Measurements from ENCODE around the gene DENND1A.
"Not testable (repeated sequence)": the region's sequence is repeated elsewhere in the genome, so short reads cannot be mapped to it uniquely, and the experiment has no call there.

The DENND1A gene

GRCh38 chr9:123815856-123816255 is 114.1 kb downstream of the DENND1A start:
- DNase-seq, result not testable (repeated sequence)

DNA sequence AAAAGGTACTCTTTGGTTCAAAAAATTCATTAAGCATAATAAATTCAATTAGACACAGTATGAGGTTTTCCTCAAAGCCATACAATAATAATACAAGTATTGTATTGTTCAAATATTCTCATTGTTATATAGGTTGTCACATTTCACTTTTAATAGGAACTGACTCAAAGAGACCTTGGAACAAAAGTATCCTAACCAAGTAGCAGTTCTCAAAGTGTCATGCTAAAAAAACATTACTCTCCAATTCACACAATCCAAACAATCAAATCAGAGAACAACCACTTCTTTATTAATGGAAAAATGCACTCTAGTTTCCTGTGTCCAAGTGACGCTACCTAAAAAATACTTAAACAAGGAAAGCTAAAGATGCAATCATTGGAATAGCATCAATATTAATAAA is 115.4 kb downstream of the DENND1A start:
- DNase-seq, result peak in 1 of 3 experiments; percentile 57

DNA sequence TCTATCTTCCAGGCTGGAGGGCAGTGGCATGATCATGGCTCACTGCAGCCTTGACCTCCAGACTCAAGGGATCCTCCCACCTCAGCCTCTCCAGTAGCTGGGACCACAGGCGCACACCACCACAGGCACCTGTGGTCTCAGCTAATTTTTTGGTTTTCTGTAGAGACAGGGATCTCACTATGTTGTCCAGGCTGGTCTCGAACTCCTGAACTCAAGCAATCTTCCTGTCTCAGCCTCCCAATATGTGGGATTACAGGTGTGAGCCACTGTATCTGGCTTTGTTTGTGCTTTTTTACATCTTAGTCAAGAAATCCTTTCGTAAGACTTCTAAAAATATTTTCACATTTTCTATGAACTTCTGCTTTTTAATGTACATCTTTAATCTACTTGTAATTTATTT is 116.9 kb downstream of the DENND1A start:
- DNase-seq, result no peak

- no peak for DNase-seq
Observed at GRCh38 chr9:123807251-123807650, 122.7 kb downstream of the DENND1A start.

GRCh38 chr9:123806829-123807228 is 123.1 kb downstream of the DENND1A start:
- no peak for DNase-seq

DNA sequence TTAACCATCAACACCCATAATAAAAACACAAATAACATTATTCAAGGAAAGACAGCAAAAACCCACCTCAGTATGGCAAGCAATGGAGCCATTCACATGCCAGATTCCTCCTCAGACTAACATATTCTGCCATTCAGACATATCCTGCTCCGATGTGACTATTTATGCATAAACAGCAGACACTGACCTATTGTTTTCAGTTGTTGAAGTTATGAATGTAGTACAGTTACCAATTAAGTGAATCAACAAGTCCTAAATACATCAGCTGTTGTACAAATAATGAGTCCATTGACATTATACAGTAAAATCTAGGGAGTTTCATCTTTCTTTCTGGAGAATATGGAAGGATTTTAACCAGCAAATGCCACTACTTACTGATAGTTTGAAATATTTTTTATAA is 131.7 kb downstream of the DENND1A start:
- DNase-seq, result peak in 1 of 3 experiments; percentile 30

DNA sequence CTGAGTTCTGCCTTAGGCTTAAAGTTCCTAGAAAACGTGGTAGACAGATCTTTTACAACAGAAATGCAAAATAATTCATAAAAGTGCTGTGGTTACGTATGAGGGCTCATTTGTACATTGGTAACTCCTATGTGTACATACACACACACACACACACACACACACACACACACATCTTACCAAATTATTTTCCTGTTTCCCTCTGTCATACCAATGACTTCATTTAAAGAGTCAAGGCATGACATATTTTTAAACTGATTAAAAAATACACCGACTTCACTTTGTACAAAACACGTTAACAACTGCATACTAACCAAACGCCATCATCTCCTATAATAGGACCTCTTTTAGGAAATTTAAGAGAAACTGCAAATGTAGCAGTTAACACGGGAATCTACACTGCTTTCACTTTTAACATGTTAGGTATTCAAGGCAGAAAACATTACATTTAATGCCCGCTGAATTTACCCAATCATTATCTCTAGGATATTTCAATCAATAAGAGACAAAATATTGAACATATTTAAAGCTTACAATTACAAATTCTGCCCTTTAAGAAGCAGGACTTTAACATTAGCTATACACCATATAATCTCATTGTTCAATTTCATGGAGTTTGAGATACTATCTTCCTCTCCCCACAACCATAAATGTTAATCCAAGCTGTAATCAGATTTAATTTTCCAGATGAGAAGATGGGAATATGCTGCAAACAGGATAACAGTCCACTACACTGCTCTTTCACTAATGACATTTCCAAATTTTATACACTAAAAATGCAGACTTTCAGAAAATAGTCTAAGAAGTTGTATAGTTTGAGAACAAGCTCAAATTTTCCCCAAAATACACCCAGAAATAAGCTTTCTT is 133.1 kb downstream of the DENND1A start:
- no peak for DNase-seq

DNA sequence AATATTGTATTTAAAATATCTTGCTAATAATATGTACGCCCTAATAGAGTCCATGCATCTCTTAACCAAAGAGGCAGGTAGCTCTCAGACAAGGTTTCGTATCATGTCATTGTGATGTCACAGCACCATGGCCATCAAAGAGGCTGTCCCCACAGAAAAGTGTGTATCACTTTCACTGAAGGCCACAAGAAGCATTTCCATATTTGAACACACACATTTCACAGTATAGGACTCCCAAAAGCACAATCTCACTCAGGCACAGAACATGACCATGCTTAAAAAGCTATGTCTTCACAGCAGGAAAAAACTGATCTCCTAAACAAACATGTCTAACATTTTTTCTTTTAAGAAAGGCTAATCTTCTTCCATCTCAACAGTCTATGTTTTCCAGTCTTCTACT is 133.8 kb downstream of the DENND1A start:
- no peak for DNase-seq

DNA sequence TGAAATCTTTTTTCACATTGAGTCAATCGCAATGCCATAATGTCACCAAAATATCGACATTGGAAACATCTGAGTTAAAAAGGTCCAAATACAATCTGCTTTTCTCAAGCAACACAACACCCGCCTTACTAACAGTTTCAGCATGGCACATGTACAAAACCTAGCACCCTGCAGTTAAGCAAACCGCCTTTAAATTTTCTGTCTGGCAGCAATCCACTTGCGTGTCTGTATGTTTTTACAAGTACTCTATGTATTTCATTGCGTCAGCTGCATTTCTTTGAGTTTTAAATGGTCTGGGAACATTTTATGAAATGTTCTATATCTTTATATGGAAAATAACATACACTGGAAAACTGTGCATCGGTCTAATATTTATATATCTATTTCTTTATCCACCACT is 134.6 kb downstream of the DENND1A start:
- DNase-seq, result no peak

DNA sequence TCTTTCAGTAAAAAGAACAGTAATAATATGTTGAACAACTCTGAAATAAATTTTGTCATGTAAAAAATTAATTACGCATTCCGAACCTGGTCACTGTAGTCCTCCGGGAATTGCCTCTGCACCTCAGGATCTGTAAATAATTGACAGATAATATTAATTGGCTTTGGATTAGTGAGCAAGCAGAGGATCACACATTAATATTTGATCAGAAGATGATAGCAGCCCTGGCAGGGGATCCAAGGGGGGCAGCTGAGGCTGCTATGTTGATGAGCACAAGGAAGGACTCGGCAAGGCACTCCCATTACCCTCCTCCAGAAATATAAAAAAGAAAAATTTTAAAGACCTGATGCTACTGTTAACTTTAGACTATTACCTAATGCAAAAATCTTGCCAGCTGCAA is 137.4 kb downstream of the DENND1A start:
- no peak for DNase-seq

- DNase-seq, result no peak
Observed at GRCh38 chr9:123789554-123790292, 140.2 kb downstream of the DENND1A start.

- DNase-seq, result no peak
Observed at GRCh38 chr9:123787416-123787815, 142.5 kb downstream of the DENND1A start.

GRCh38 chr9:123784518-123784917 is 145.4 kb downstream of the DENND1A start:
- no peak for DNase-seq

DNA sequence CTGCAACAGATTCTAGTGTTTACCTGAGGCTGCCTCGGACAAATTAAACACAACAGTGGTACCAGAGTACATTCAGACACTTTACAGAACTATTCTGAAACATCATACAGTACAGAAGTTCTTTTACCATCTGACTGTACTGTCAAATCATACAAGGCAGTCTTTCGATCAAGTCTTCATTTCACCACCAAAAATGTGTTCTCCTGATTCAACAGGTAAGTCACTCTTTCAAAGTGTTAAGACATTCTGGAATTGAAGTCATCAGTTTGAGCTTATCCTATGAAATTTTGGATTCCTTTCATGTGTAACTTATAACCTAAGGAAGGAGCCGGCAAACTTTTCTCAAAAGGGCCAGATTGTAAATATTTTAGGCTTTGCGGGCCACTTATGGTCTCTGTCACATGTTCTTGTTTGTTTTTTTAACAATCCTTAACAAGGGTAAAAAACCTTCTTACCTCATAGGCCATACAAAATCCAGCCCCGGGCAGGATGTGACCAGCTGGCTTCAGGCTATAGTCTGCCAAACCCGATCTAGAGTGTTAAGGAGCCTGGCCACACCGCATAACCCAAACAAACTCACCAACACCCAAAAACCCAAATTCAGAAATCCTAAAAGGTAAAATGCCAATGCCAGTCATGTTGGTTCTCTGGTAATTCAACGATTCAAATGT is 151.6 kb downstream of the DENND1A start:
- no peak for DNase-seq

DNA sequence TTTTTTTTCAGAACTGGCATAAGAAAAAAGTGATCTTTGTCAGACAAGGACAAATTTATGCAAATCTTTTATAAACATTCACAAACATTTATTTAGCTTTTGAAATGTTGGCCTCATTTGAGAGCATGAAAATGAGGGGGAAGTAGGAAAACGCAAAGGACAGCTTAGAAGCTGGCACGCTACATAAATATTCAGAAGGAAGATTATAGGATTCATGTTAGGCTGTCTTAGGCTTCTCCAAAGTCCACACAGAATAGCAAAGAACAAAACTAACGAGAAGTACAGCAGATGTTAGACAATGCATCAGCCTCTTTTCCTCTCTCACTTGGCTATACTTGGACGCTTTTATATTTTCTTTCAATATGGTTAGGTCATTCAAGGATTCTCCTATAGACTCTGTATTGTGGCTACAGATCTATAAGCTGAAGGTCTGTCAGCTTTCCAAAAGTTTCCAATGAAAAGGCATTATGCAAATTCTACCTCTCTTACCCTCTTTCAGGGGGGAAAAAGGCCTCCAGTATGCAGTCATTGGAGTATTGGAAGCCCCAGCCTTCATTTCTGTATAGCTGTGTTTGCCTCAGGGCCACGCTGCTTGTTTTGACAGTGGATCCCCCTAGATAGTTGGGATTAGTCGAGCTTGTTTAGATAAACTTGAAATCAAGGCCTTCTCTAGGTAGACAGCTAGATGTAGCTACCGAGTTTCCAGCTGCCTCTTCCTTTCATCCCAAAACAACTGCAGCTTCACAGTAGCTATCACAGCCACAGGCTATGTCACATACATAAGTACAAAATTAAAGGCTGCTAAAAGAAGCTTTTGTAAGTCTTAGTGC is 153.0 kb downstream of the DENND1A start:
- DNase-seq, result peak in 1 of 3 experiments; percentile 52

DNA sequence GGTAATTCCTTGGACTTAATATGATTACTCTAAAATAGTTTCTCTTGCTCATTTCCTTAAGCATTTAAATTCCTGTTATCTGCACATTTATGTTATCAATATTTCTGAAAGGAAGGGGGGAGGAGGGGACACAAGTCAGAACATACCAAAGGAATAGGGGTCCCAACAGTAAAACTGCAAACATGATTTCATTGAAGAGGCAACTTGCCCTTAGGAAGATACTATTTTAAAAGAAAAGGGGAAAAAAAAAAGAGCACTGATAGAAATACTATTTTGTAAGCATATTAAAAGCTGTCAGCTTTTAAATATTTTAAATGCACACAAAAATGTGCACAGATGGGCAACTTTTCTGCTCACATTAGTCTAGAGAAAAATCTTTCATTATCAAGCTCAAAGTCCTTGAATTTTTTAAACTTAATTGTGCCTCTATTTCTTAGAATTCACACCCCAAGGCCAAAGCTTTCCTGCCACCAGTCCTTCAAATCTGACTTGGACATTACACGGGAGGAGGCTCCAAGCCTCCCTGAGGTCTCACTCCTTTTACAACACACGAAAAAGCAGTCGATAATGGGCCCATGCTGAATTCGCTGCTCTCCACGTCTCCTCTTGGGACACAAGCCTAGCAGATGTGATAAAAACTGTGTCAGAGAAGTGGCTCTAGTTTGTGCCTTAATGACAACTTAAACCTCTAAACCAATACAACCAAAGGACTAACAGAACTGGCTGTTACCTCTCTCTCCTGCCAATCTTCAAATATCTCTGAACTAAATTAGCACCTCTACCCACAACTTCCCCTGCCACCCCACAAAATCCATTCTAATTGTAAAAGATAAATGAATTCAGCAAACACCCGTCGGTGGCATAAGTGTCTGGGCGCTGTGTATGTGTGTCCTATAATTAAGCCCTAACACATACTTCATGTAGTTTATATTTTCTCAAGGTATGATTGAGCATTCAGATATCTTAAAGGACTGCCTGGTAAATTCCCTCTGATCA is 154.3 kb downstream of the DENND1A start:
- DNase-seq, result peak in 2 of 3 experiments; percentile 15 to 59

GRCh38 chr9:123773783-123774182 is 156.1 kb downstream of the DENND1A start:
- DNase-seq, result no peak

GRCh38 chr9:123772967-123773366 is 157.0 kb downstream of the DENND1A start:
- DNase-seq, result no peak

- no peak for DNase-seq
Observed at GRCh38 chr9:123772374-123772773, 157.6 kb downstream of the DENND1A start.

DNA sequence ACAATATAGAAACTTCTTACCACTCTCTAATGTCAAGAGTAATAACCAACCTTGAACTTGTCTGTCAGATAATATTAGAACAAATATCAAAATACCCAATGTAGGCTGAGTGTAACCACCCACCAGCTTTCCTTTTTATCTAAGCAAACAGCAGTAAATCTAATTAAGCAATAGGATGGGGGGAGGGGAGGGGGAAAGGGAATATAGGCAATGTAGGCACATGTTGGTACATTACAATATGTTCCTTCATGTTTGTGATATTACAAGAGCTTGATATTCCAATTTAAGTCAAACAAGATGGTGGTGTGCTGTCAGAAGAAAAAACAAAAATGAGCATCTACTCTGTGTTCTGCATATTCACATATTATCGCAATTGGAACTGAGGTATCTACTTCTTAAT is 158.2 kb downstream of the DENND1A start:
- peak in 2 of 3 experiments; percentile 16 to 54 for DNase-seq

DNA sequence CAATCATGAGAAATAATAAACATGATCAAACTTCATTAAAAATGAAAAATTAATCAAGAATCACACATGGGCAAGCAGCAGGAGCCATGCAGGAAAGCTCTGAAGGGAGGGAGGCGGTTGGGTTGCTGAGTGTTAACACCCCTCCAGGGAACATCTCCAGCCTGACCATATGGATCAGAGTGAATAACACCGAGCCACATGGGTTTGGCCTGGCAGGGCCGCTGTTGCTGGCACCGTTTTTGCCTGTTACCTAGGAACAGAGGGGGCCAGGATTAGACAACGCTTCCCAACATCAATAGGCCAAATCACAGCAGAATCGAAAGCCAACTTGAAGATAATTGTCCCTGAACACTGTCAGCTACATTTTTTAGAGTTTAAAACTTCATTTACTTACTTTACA is 160.2 kb downstream of the DENND1A start:
- no peak for DNase-seq
